ACC112 (cell line): ENCODE measurements around the gene C6orf89.

Experiments used
- H2AFZ ChIP-seq: fragments of 200-600 bp; sonication (generic); one replicate; pipeline ENCODE4 v1.6.0; 2017; ENCODE audit warnings: antibody characterized with exemption, low read length; ENCODE audit not compliant: unreplicated experiment
- H3K27ac ChIP-seq: fragments of 200-600 bp; sonication (generic); 2 replicates; pipeline ENCODE4 v1.5.1; 2014; ENCODE audit warnings: low read depth, mild to moderate bottlenecking, antibody characterized with exemption, low read length, moderate library complexity
- H3K27me3 ChIP-seq: fragments of 200-600 bp; sonication (generic); 2 replicates; pipeline ENCODE4 v1.6.1; 2014; ENCODE audit warnings: mild to moderate bottlenecking, antibody characterized with exemption, low read length, moderate library complexity, mixed read lengths; ENCODE audit not compliant: insufficient read depth
- H3K36me3 ChIP-seq: fragments of 200-600 bp; sonication (generic); 2 replicates; pipeline ENCODE4 v1.6.1; 2016; ENCODE audit warnings: mild to moderate bottlenecking, antibody characterized with exemption, low read length, moderate library complexity, mixed read lengths; ENCODE audit not compliant: insufficient read depth
- H3K4me1 ChIP-seq: fragments of 200-600 bp; sonication (generic); one replicate; pipeline ENCODE4 v1.6.1; 2016; ENCODE audit warnings: low read length, mixed read lengths; ENCODE audit not compliant: insufficient read depth, unreplicated experiment, control insufficient read depth
- H3K4me3 ChIP-seq: fragments of 200-600 bp; sonication (generic); 2 replicates; pipeline ENCODE4 v1.5.1; 2014; ENCODE audit warnings: mild to moderate bottlenecking, low read depth, low read length
- H3K79me2 ChIP-seq: fragments of 200-600 bp; sonication (generic); one replicate; pipeline ENCODE4 v1.6.0; 2016; ENCODE audit warnings: low read length; ENCODE audit not compliant: control insufficient read depth, unreplicated experiment, insufficient read depth

C6orf89 gene

GRCh38 chr6:36855750-36856149 lies 30.0 kb upstream of the C6orf89 start:
- Histone ChIP-seq H3K27me3 (no peaks in the 10 kb centered on the region), H3K79me2 (peaks cover 3% of the 10 kb centered on the region), H3K36me3 (peaks cover 13% of the 10 kb centered on the region; the same call in 1 of the 2 replicates), H3K27ac (no peak overlapping the region), H2AFZ (no peak overlapping the region), H3K4me3 (no peak overlapping the region), H3K4me1 (peaks cover 27% of the 10 kb centered on the region)

GRCh38 chr6:36856277-36856676 lies 29.5 kb upstream of the C6orf89 start:
- H3K36me3 ChIP-seq, result peaks cover 13% of the 10 kb centered on the region; the same call in 1 of the 2 replicates
- no peaks in the 10 kb centered on the region for H3K27me3 ChIP-seq
- H3K4me3 ChIP-seq, result no peak overlapping the region
- H3K79me2 ChIP-seq, result peaks cover 3% of the 10 kb centered on the region
- H2AFZ ChIP-seq, result no peak overlapping the region
- no peak overlapping the region for H3K27ac ChIP-seq
- peaks cover 26% of the 10 kb centered on the region for H3K4me1 ChIP-seq

GRCh38 chr6:36857325-36857724 lies 28.4 kb upstream of the C6orf89 start:
- H3K27ac ChIP-seq, result no peak overlapping the region
- no peaks in the 10 kb centered on the region for H3K27me3 ChIP-seq
- no peak overlapping the region for H3K4me3 ChIP-seq
- H3K4me1 ChIP-seq, result peaks cover 16% of the 10 kb centered on the region
- H3K36me3 ChIP-seq, result peaks cover 13% of the 10 kb centered on the region; the same call in 1 of the 2 replicates
- no peak overlapping the region for H2AFZ ChIP-seq
- peaks cover 3% of the 10 kb centered on the region for H3K79me2 ChIP-seq

- Histone ChIP-seq H3K79me2 (peaks cover 4% of the 10 kb centered on the region), H3K27ac (no peak overlapping the region)
Observed at GRCh38 chr6:36858407-36858981, 27.3 kb upstream of the C6orf89 start.

DNA sequence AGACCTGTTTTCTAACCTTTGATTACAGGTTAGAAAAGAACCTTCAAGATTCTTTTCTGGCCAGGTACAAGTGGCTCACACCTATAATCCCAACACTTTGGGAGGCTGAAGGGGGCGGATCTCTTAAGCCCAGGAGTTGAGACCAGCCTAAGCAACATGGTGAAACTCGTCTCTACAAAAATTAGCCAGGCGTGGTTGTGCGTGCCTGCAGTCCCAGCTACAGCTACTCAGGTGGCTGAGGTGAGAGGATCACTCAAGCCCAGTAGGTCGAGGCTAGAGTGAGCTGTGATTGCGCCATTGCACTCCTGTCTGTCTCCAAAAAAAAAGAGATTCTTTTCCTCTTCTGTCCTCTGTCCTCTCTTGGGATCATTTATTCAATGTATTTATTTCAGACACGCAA lies 25.6 kb upstream of the C6orf89 start:
- Histone ChIP-seq H2AFZ (no peak overlapping the region), H3K36me3 (peaks cover 13% of the 10 kb centered on the region; the same call in 1 of the 2 replicates), H3K4me3 (no peak overlapping the region), H3K27me3 (no peaks in the 10 kb centered on the region), H3K4me1 (no peaks in the 10 kb centered on the region), H3K27ac (no peak overlapping the region), H3K79me2 (peaks cover 9% of the 10 kb centered on the region)

More at GRCh38 chr6:36858407-36858981, 27.3 kb upstream of the C6orf89 start:
- H2AFZ ChIP-seq, result no peak overlapping the region
- H3K4me1 ChIP-seq, result peaks cover 4% of the 10 kb centered on the region
- H3K36me3 ChIP-seq, result peaks cover 13% of the 10 kb centered on the region; the same call in 1 of the 2 replicates
- no peak overlapping the region for H3K4me3 ChIP-seq
- no peaks in the 10 kb centered on the region for H3K27me3 ChIP-seq

- Histone ChIP-seq H3K27ac (no peak overlapping the region), H3K4me3 (no peak overlapping the region), H3K79me2 (peaks cover 11% of the 10 kb centered on the region), H3K36me3 (0 out of 2 replicates have a peak, but pooled peaks cover 8% of the 10 kb centered on the region), H3K27me3 (no peaks in the 10 kb centered on the region), H3K4me1 (no peaks in the 10 kb centered on the region), H2AFZ (no peak overlapping the region)
Observed at GRCh38 chr6:36862164-36862847, 23.4 kb upstream of the C6orf89 start.

DNA sequence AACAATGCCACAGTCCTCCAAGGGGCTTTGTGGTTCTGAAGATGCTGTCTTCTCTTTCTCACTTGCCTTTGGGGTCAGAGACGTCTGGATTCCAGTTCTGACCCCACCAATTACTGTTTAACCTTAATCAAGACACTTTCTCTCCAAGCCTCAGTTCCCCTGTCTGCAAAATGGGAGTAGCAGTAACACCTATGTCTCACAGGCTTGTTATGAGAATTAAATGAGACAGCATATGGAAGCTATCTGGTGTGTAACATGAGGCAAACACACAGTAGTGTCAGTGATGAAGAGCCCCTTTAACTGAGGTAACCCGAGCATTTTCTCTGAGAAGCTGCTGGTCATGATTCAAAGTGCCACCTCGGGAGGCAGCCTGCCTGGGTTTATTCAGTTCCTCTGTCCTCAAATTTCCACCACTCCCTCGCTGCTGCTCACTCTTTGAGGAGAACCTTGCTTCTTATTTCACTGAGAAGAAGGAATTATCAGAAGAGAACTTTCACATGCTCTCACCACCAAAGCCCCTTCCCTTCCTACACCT lies 22.8 kb upstream of the C6orf89 start:
- Histone ChIP-seq H3K36me3 (peaks cover 11% of the 10 kb centered on the region; the same call in 1 of the 2 replicates), H3K79me2 (peaks cover 17% of the 10 kb centered on the region), H3K4me1 (no peaks in the 10 kb centered on the region), H2AFZ (no peak overlapping the region), H3K27ac (no peak overlapping the region), H3K27me3 (no peaks in the 10 kb centered on the region), H3K4me3 (no peak overlapping the region)

- Histone ChIP-seq H3K79me2 (peaks cover 21% of the 10 kb centered on the region), H2AFZ (no peak overlapping the region), H3K4me1 (no peaks in the 10 kb centered on the region), H3K27me3 (no peaks in the 10 kb centered on the region), H3K27ac (no peak overlapping the region), H3K36me3 (peaks cover 11% of the 10 kb centered on the region; the same call in 1 of the 2 replicates), H3K4me3 (no peak overlapping the region)
Observed at GRCh38 chr6:36863670-36864540, 21.8 kb upstream of the C6orf89 start.

DNA sequence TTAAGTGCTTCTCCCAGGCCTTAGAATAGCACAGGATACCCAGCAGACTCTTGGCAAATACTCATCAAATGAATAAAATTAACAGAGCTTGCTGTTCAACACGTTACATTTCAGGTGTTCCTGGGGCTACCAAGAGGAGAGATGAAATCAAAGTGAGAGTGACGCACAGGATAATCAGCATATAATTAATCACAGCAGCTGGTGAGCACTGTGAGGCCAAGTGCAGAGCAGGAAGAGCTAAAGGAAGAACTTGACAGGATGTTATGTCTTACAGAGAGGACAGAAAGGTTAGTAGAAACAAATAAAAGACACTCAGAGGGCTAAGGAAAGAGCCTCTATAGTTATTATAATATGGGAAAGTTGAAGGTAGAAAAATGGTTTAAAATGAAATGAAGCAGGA lies 19.9 kb upstream of the C6orf89 start:
- no peak overlapping the region for H3K4me3 ChIP-seq
- peaks cover 11% of the 10 kb centered on the region; the same call in 1 of the 2 replicates for H3K36me3 ChIP-seq
- H3K4me1 ChIP-seq, result no peaks in the 10 kb centered on the region
- peaks cover 25% of the 10 kb centered on the region for H3K79me2 ChIP-seq
- no peaks in the 10 kb centered on the region for H3K27me3 ChIP-seq
- H2AFZ ChIP-seq, result no peak overlapping the region
- H3K27ac ChIP-seq, result no peak overlapping the region

GRCh38 chr6:36867471-36868224 lies 18.1 kb upstream of the C6orf89 start:
- Histone ChIP-seq H3K4me3 (no peak overlapping the region), H3K27me3 (no peaks in the 10 kb centered on the region), H3K4me1 (no peaks in the 10 kb centered on the region), H3K79me2 (peaks cover 30% of the 10 kb centered on the region), H3K27ac (no peak overlapping the region), H3K36me3 (peaks cover 11% of the 10 kb centered on the region; the same call in 1 of the 2 replicates), H2AFZ (no peak overlapping the region)
